Endothelial cell (in vitro differentiated cells): ENCODE measurements around the gene PPARGC1A. TPM values are rescaled to one million over a fixed set of nuclear protein-coding genes. Genes with fewer than 3 reads are reported as not detected.

ENCODE experiments used
- DNase-seq: peaks from one replicate; pipeline ENCODE4 v3.0.0; 2021; ENCODE audit warnings: low spot score
- H3K27ac Mint-ChIP-seq: one replicate; pipeline ENCODE4 v1.8.0; 2021; ENCODE audit warnings: mixed read lengths, inconsistent platforms; ENCODE audit not compliant: unreplicated experiment
- H3K27me3 Mint-ChIP-seq: one replicate; pipeline ENCODE4 v1.8.0; 2021; ENCODE audit warnings: mild to moderate bottlenecking, moderate library complexity, mixed read lengths, inconsistent platforms; ENCODE audit not compliant: unreplicated experiment
- H3K36me3 Mint-ChIP-seq: one replicate; pipeline ENCODE4 v1.8.0; 2021; ENCODE audit warnings: mild to moderate bottlenecking, low read depth, mixed read lengths, inconsistent platforms; ENCODE audit not compliant: unreplicated experiment
- H3K4me1 Mint-ChIP-seq: one replicate; pipeline ENCODE4 v1.8.0; 2021; ENCODE audit warnings: mild to moderate bottlenecking, mixed read lengths, inconsistent platforms; ENCODE audit not compliant: unreplicated experiment
- H3K4me3 Mint-ChIP-seq: one replicate; pipeline ENCODE4 v1.8.0; 2021; ENCODE audit warnings: mild to moderate bottlenecking, mixed read lengths, inconsistent platforms; ENCODE audit not compliant: unreplicated experiment
- H3K9me3 Mint-ChIP-seq: one replicate; pipeline ENCODE4 v1.8.0; 2021; ENCODE audit warnings: mixed read lengths, inconsistent platforms; ENCODE audit not compliant: unreplicated experiment
- CTCF ChIP-seq: fragments of 200-600 bp; sonication (generic); IDR thresholded peaks from one replicate; pipeline ENCODE4 v1.5.0; 2021; ENCODE audit warnings: antibody characterized with exemption; ENCODE audit not compliant: unreplicated experiment
- long read RNA-seq: library from polyadenylated mRNA; unstranded; transcript quantifications from one replicate; pipeline ENCODE4 v2.0.0, GENCODE V29; 2020; ENCODE audit not compliant: unreplicated experiment
- total RNA-seq: library from RNA; stranded (reverse); fragmentation: NEBNext Ultra II Directional; extraction: Animal tissue kit (Norgen Biotek cat#: 25700); gene quantifications from one replicate; pipeline ENCODE4 v1.2.1, GENCODE V29; 2021; ENCODE audit not compliant: unreplicated experiment

Gene PPARGC1A
- 11.4 TPM for total RNA-seq
- long read RNA-seq = 0 reads

- Mint-ChIP-seq H3K4me1 (peaks cover 22% of the 10 kb centered on the region), H3K9me3 (no peaks in the 10 kb centered on the region), H3K36me3 (no peaks in the 10 kb centered on the region), H3K27ac (no peak within 1 kb of the TSS), H3K4me3 (peak within 1 kb of the TSS; percentile 79), H3K27me3 (peaks cover 3% of the 10 kb centered on the region)
- no peak for TF ChIP-seq CTCF
- DNase-seq = no peak
Measured at GRCh38 chr4:23889814-23890341, at the start of gene PPARGC1A. Gene PPARGC1A, minus strand, starts transcription at chr4:23890047. Its CDS starts 90 bp downstream, at chr4:23889957.

GRCh38 chr4:23938796-23939195 lies 48.9 kb upstream of the PPARGC1A start:
- Mint-ChIP-seq H3K36me3 (no peaks in the 10 kb centered on the region), H3K27me3 (peaks cover 1% of the 10 kb centered on the region), H3K4me3 (no peak overlapping the region), H3K9me3 (no peaks in the 10 kb centered on the region), H3K27ac (no peak overlapping the region), H3K4me1 (no peaks in the 10 kb centered on the region)
- TF ChIP-seq CTCF = no peak
- no peak for DNase-seq

- no peak for TF ChIP-seq CTCF
- no peaks in the 10 kb centered on the region for H3K36me3 Mint-ChIP-seq
- no peaks in the 10 kb centered on the region for H3K4me1 Mint-ChIP-seq
- DNase-seq = no peak
- no peaks in the 10 kb centered on the region for H3K9me3 Mint-ChIP-seq
- H3K4me3 Mint-ChIP-seq = no peak overlapping the region
- no peaks in the 10 kb centered on the region for H3K27me3 Mint-ChIP-seq
- no peak overlapping the region for H3K27ac Mint-ChIP-seq
Measured at GRCh38 chr4:23937173-23937572, 47.3 kb upstream of the PPARGC1A start.

GRCh38 chr4:23934915-23935314 lies 45.1 kb upstream of the PPARGC1A start:
- TF ChIP-seq CTCF = no peak
- H3K27me3 Mint-ChIP-seq = no peaks in the 10 kb centered on the region
- DNase-seq = no peak
- no peaks in the 10 kb centered on the region for H3K36me3 Mint-ChIP-seq
- H3K4me3 Mint-ChIP-seq = no peak overlapping the region
- no peak overlapping the region for H3K27ac Mint-ChIP-seq
- no peaks in the 10 kb centered on the region for H3K9me3 Mint-ChIP-seq
- H3K4me1 Mint-ChIP-seq = peaks cover 8% of the 10 kb centered on the region

GRCh38 chr4:23934223-23934622 lies 44.4 kb upstream of the PPARGC1A start:
- Mint-ChIP-seq H3K9me3 (no peaks in the 10 kb centered on the region), H3K36me3 (no peaks in the 10 kb centered on the region), H3K4me3 (no peak overlapping the region), H3K4me1 (peaks cover 8% of the 10 kb centered on the region), H3K27ac (no peak overlapping the region), H3K27me3 (no peaks in the 10 kb centered on the region)
- DNase-seq = no peak
- TF ChIP-seq CTCF = no peak
